ENCODE results near the gene LDOC1.

GRCh38 chrX:141180851-141181250, 3.9 kb upstream of the LDOC1 start:
- TF ChIP-seq, protein P1, sequence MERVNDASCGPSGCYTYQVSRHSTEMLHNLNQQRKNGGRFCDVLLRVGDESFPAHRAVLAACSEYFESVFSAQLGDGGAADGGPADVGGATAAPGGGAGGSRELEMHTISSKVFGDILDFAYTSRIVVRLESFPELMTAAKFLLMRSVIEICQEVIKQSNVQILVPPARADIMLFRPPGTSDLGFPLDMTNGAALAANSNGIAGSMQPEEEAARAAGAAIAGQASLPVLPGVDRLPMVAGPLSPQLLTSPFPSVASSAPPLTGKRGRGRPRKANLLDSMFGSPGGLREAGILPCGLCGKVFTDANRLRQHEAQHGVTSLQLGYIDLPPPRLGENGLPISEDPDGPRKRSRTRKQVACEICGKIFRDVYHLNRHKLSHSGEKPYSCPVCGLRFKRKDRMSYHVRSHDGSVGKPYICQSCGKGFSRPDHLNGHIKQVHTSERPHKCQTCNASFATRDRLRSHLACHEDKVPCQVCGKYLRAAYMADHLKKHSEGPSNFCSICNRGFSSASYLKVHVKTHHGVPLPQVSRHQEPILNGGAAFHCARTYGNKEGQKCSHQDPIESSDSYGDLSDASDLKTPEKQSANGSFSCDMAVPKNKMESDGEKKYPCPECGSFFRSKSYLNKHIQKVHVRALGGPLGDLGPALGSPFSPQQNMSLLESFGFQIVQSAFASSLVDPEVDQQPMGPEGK (CRISPR knock-in tag; IDR thresholded peaks at IDR 0.05; ENCODE audit: borderline replicate concordance), result no peak
- TF ChIP-seq ZNF565 (CRISPR knock-in tag; conservative IDR thresholded peaks at IDR 0.05; ENCODE audit: low read depth) (no peak), ZFP30 (CRISPR knock-in tag; IDR thresholded peaks at IDR 0.05) (no peak), ZNF70 (CRISPR knock-in tag; IDR thresholded peaks at IDR 0.05) (no peak), ARNTL (CRISPR knock-in tag; IDR thresholded peaks at IDR 0.05; ENCODE audit: borderline replicate concordance, low read depth) (no peak)
- TF ChIP-seq, protein P2, sequence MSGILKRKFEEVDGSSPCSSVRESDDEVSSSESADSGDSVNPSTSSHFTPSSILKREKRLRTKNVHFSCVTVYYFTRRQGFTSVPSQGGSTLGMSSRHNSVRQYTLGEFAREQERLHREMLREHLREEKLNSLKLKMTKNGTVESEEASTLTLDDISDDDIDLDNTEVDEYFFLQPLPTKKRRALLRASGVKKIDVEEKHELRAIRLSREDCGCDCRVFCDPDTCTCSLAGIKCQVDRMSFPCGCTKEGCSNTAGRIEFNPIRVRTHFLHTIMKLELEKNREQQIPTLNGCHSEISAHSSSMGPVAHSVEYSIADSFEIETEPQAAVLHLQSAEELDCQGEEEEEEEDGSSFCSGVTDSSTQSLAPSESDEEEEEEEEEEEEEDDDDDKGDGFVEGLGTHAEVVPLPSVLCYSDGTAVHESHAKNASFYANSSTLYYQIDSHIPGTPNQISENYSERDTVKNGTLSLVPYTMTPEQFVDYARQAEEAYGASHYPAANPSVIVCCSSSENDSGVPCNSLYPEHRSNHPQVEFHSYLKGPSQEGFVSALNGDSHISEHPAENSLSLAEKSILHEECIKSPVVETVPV (CRISPR knock-in tag; IDR thresholded peaks at IDR 0.05), result no peak
